ENCODE data around the gene TRAF2.

GRCh38 chr9:136969150-136969549 is 82.8 kb downstream of the TRAF2 start:
- TF ChIP-seq CTCF (IDR thresholded peaks at IDR 0.05; ENCODE audit: insufficient read depth, low read length) (no peak), GABPA (IDR thresholded peaks at IDR 0.05; ENCODE audit: low read depth) (no peak), POLR2AphosphoS5 (IDR thresholded peaks at IDR 0.05; ENCODE audit: low read depth) (no peak), REST (IDR thresholded peaks at IDR 0.05; ENCODE audit: insufficient replicate concordance, low read depth) (no peak)
